ENCODE data around the gene TMEM163.
"Not testable (repeated sequence)": the region's sequence is repeated elsewhere in the genome, so short reads cannot be mapped to it uniquely, and the experiment has no call there.

Gene TMEM163

DNA sequence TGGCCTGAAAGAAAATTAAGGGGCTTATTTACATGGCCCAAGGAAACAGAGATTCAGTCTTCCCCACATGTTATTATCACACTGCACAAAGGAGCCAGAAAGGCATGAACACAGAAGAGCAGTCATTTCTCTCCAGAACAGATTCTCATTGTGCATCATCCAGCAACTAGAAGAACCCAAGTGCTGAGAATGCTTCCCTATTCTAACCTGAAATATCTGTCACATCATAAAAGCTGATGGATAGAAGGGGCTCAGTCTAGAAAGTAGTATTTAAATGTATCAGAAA lies 145.8 kb downstream of the TMEM163 start:
- FAIRE-seq: no peak

DNA sequence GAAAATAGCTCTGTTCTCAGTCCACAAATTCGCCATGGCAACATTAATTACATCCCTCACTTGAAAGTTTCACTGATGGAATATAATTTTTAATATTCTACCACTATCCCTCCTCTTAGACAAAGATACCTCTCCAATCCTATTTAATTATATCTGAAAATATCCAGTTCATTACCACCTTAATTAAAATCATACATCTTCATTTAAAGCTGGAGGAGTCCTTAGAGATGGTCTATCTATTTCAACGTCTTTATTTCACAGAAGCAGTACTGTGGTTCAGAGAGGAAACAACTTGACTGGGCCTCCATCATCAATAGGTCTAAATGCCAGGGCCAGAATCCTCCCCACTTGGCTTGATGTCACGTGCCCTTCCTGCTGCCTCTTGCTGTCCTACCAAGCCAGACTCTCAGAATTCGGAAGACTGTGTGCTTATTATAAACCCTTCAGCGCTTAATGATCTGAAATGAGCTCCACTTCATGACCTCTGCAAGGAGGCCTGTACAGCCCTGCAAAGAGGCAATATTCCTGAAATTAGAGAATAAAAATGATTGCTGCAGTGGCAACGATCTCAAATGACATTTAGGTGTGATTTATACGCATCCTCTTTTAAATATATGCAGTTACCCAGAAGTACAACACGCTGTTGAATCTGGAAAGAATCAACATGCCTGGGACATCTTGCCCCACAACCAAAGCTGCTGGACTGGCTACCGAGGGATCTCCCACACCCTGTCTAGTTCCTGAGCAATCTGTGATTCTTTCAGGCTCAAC lies 146.3 kb downstream of the TMEM163 start:
- no peak for FAIRE-seq

DNA sequence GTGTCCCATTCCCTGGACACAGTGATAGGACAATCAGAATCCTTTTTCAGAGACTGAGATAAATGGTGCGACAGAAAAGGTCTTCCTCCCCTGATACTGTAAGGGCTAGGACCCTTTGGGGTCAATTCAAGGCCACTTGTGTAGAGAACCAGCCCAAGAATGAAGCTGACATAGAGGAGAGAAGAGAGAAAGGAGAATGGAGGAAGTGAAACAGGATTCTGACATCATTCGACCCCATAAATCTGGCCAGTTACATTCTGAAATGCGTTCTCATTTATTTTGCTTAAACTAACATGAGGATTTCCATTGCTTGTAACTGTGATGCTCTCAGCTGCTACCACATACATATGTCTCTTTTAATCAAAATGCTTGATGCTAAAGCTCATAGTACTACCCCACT lies 148.1 kb downstream of the TMEM163 start:
- no peak for FAIRE-seq

DNA sequence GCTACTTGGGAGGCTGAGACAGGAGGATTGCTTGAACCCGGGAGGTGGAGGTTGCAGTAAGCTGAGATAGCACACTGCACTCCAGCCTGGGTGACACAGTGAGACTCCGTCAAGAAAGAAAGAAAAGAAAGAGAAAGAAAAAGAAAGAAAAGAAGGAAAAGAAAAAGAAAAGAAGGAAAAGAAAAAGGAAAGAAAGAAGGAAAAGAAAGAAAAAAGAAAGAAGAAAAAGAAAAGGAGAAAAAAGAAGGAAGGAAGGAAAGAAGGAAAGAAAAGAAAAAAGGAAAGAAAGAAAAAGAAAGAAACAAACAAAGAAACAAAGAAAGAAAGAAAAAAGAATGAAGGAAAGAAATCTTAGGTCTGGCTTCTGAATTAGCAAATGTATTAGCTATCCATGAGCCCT lies 150.4 kb downstream of the TMEM163 start:
- no peak for FAIRE-seq

DNA sequence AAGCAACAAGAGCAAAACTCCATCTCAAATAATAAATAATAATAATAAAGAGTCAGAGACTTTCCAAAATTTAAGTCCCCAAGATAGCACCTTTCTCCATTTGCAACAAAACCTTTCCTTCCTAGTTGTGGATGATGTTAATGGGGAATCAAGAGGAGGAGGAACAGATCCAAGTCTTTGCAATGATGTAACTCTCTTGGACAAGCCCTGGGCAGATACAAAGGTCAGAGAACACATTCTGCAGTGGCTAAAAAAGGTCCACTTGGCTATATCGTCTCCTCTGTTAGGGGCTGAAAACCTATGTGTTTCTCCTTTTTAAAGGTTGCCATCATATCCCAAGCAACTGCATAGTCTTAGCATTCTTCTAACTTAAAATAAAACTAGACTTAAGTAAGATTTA lies 151.1 kb downstream of the TMEM163 start:
- no peak for FAIRE-seq

DNA sequence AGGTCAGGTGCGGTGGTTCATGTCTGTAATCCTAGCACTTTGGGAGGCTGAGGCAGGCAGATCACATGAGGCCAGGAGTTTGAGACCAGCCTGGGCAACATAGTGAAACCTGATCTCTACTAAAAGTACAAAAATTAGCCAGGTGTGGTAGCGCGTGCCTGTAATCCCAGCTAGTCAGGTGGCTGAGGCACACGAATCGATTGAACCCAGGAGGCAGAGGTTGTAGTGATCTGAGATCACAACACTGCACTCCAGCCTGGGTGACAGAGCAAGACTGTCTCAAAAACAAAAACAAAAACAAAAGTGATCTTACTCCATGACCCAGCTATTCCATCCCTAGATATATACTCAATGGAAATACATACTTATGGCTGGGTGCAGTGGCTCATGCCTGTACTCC lies 153.8 kb downstream of the TMEM163 start:
- FAIRE-seq: not testable (repeated sequence)

DNA sequence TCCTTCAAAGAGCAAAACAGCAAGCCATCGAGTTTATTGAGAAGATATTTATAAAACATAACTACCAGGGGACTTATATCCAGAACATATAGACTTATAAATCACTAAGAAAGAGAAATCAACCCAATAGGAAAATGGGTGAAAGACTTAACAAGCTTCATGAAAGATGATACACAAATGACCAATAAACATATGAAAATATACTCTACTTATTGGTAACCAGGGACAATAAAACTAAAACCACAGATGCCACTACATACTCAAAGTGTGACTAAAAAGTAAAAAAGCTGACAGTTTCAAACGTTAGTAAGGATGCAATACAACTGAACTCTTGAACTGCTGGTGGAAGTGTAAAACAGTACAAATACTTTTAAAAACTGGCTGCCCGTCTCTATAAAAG lies 154.3 kb downstream of the TMEM163 start:
- no peak for FAIRE-seq

DNA sequence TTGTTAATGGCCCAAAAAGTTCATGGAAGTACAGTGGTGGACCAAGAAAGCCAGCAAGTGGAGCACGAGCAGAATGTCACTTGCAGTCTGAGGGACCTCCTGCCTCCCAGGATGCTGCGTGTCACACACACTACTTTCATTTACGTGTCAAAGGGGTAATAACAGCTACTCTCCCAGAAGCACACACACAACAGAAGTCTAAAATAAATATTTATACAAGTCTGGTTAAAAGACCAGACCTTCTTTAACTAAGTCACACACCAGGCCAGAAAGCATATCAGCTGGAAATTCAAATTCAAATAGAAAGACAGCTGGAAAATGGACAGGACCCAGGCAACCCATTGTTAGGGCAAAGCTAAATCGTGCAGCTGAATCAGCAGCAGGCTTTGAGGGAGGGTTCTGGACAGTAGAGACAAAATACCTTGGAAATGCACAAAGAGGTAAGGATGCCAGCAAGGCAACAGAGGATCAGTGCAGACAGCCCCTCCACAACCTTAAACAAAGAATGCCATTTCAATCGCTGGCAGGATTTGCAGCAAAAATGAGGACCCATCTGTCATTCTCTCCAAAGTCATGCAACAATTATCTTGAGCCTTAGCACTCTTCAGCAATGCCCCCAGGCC lies 160.5 kb downstream of the TMEM163 start:
- no peak for FAIRE-seq

DNA sequence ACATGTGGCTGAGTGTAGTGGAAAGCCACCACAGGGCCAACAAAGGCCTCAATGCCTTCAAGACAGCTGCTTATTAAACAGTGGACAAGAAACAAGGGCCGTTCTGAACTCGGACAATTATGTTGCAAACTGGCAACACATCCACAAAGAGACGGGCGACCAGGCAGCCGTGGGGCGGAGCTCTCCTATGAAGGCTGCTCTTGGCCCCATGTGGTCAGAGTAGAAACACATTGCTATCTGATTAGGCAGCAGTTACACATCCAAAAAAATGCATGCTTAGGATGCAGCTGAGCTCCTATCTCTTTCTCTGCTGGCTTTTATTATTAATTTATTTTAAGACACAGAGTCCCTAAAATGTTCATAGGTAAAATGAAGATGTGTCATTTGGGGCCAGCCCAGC lies 163.4 kb downstream of the TMEM163 start:
- no peak for FAIRE-seq

DNA sequence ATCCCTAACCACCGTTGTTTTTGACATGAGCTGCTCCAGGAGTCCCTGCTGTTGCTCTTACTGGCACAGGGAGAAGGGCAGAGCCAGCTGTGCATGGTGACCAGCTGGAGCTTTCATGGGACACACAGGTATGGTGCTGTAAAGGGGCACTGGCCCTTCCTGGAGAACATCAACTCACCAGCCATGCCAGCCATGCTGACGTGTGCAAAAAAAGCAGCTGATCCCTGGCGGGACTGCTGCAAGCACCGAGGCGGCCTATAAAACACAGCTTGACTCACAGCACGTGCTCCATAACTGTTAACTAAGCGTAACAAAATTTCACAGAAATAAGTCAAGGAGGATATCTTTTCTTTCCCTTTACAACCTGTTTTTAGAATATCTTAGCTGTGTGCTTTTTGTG lies 165.1 kb downstream of the TMEM163 start:
- no peak for FAIRE-seq

DNA sequence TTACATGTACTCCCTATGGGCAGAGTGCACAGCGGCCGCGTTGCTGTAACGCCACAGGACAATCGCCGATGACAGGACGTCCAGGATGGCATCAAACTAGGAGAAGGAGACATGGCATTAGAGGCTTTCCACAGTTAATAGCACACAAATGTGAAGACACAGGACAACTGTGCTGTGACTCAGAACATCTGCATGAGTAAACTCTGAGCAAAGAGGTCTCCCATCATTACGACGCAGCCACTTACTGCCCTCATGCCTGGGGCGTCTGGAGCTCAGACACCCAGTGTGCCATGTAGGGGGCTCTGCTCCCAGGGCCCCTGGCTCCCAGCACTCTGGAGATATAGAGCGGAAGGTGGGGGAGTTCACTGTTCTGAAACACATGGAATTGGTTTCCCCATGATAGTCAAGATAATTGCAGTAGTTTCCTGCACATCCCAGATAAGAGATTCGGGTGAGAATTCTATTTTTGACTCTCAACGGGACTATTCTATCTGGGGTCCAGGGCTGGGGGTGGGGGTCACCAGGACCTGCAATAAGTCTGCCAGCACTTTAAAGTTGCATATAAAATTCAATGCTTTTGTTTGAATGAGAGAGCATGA lies 168.1 kb downstream of the TMEM163 start:
- FAIRE-seq: no peak

DNA sequence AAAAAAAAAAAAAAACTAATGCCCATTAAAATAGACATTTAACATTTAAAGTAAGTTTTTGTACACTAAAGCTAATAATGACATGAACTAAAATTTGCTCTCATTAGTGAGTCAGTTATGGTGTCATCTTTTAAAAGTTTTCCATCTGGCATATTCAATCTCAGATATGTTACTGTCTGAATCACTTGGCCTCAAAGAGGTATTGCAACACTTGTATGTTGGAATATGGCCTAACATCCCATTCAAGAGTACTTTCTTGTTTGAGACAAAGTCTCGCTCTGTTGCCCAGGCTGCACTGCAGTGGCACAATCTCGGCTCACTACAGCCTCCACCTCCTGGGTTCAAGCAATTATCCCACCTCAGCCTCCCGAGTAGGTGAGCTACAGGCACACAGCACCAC lies 169.7 kb downstream of the TMEM163 start:
- no peak for FAIRE-seq

DNA sequence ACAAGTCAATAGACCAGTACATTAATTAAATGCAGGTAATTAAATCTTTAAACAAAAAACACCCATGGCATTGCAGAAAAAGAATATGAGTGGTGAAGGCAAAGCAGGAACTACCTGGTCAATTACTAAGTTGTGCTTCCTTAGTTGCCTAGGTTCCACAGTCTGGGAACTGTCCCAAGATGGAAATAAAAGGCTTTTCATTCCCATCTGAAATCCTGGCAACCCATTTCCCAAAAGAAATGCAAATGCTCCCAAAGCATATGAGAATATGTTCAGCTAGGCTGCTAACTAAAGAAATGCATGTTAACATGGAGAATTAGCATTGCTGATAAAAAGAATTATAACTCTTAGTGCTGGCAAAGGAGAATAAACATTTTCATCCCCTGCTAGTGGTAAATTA lies 177.8 kb downstream of the TMEM163 start:
- no peak for FAIRE-seq

DNA sequence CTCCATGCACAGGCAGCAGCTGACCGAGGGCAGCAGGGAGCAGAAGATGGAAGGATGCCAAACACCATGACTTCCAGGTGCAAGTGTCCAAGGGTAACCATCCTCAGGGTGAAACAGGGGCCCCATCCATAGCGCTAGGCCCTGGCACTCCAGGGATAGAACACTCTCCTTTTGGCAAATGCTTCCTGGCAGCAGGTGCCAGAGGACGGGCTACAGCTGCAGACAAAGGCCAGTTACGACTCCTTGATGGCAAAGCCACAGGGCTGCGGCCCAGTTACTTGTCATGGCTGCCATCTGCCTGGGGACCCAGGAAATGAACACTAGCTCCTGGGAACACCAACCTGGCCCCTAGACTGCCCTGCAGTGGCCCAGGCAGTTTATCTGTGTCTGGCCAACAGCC lies 178.8 kb downstream of the TMEM163 start:
- FAIRE-seq: no peak

DNA sequence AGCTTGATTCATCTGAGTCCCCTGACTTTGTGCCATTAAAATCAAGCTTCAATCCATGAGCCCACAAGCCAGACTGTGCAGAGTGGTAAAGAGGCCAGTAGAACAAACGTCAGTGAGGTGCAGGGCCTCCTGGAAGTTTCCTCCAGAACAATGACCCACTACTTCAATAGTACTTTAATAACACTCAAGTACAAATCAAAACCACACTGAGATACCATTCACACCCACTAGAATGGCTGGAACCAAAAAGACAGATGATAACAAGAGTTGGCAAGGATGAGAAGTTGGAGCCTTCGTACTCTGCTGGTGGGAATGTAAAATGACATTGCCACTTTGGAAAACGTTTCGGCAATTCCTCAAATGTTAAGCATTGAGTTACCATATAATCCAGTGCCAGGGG lies 181.1 kb downstream of the TMEM163 start:
- FAIRE-seq: no peak

DNA sequence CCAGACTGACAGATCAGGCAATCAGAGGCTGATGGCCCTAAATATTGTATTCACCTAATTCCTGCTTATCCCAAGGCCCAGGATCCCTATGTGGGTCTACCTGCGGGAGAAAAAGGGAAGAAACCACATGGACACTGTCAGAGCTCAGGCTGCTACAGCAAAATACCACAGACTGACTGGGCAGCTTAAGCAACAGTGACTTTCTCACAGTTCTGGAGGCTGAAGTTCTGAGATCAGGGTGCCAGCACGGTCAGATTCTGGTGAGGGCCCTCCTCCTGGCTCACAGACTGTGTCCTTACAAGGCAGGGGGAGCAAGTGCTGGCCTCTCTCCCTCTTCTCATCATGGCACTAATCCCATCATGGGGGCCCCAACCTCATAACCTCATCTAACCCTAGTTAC lies 181.7 kb downstream of the TMEM163 start:
- no peak for FAIRE-seq

DNA sequence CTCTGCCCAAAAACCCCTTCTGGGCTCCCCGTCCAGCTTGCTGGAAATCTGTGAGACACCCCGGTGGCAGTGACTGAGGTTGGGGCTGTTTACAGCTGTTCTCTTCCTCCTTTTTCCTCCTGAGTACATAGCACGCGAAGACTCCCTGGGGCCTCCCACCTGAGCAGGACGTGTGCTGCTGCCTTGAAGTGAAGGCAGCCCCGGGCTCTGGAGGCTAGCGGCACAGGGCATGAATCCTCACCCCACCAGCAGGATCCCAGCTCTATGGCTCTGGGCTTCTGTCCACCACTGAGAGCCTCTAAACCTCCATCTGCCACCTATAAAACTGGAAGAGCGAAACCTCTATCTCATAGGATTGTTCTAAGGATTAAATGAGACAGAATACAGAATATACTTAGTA lies 182.5 kb downstream of the TMEM163 start:
- no peak for FAIRE-seq

DNA sequence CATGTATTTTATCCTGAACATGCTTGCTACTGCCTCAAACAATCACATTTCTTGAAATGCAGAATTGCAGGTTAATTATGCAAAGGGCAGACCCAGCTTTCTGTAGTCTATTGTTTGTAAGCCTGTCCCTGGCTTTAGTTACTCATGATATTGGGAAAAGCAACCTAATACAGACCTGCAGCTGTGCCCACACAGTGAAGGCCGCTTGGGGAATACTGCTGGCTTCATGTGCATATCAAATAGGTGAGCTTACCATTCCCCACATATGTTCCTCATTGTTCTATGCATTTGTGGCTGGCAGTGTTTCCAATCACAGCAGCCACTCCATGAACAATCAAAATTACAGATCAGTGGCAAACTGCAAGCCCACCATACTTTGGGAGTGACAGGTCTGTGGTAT lies 186.3 kb downstream of the TMEM163 start:
- FAIRE-seq: no peak

DNA sequence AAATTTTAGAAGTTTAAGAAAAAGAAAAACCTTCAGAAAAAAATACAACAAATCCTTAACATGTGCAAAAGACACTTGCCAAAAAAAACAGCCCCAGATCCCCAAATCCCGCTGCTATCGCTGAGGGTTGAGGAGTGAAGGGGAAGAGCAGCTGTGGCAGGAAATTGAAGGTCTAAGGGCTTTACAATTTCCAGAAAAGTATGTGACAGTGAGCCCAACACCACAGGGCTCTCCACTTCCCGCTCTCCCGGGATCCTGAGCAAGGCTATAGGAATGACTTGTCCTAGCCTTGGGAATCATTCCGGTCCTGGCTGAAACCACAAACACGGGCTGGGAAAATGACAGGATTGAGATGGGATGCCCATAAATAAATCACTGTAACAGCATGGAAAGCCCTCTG lies 191.4 kb downstream of the TMEM163 start:
- no peak for FAIRE-seq

DNA sequence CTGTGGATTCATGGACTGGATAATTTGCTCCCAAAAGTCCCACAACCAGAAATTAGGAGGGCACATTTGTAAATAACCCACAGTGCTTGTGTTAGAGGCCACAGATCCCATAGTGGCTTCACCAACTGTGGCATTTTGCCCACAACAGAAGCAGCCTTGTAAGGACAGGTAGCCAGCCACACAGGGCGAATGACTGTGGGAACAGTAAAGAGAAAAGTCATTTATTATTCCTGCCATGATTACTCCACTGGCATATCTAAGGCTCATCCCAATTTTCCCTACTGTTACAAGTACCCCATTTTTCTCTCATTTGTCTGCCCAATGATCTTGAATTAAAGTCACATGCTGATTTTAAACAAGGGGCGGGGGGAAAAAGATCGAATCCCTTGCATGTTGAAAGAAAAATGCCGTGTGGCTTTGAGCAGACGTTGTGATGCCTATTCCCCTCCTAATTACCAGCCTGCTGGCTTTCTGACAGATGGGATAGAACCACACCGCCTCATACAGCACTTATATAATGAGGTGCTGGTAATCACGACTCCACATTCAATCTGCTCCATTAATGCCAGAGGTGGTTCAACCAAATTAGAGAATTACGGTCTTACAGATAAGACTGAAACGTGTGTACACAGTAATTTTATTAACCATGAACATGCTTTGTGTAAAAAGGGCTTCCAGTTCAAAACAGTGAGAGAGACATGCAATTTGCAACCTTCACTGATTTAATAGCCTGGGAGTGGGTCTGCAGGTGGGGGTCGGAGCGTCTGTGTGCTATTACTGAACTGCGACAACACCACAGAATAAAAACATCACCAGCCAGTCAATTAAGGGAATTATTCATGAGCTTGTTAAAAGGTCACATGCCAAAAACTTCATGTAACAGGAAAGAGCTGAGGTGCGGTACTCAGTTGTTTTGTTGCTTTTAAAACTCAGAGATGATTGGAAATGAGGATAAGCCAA lies 196.0 kb downstream of the TMEM163 start:
- FAIRE-seq: no peak

DNA sequence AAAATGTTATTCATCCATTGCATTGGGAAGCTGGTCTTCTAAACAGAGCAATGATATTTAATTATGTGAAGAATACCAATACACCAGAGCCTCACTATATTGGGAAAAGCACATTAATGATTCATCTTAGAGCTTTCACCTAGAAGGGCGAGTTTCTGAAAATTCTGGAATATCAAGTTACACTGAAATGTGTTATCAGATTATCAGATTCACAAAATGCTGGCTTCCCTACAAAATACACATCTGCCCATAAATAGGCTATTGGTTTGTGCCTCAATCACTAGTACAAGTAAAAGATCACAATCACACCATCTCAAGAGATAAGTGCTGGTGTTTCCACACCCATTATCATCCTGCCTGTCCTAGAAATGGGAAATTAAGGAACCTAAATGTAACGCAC lies 200.7 kb downstream of the TMEM163 start:
- no peak for FAIRE-seq

DNA sequence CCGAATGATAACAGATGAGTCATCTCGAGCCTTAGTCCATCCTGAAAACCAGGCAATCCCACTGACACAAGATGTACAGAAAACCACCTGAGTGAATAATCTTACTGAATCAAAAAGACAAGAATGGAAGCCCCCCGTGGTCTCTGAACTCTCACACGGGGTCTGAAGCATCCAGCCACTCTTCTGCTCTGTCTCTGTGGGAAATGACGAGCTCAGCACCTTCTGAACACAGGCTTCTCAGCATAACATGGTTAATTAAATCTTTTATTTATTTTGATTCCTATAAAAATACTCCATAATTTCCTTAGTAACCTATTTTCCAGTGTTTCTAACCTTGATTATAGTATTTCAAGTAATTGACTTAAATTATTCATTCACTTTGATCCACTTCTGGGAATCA lies 203.7 kb downstream of the TMEM163 start:
- no peak for FAIRE-seq

DNA sequence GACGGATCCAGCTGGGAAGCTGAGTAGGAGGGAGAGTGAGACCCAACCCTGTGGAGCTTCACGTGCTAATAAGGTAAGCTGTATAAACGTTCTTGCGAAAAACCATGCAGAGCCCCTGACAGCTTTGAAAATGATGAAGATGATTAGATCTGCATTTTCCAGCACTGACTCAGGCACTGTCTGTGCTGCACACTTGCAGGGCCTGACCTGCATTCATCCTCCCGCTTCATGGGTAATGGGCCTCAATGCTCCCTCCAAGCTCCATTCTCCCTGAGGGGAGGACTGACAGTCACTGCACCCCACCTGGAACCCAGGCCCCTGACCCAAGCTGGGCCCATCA lies 205.4 kb downstream of the TMEM163 start:
- FAIRE-seq: no peak
